Panc1 (cell line): ENCODE measurements around the gene TCF20.

Experiments used
- CTCF ChIP-seq: fragments of 450-650 bp; IDR thresholded peaks from 2 replicates; pipeline ENCODE4 v1.5.1; 2017; ENCODE audit warnings: mild to moderate bottlenecking
- POLR2AphosphoS5 ChIP-seq: IDR thresholded peaks from 2 replicates; pipeline ENCODE4 v1.6.1; 2012; ENCODE audit warnings: mild to moderate bottlenecking, low read depth, low read length, moderate library complexity
- REST ChIP-seq, 2 experiments: IDR thresholded peaks; 2 replicates each; pipeline ENCODE4 v1.6.1; 2011 to 2012; ENCODE audit warnings: low read depth in 2 of 2, control low read depth in 1 of 2, low read length in 1 of 2, mild to moderate bottlenecking in 1 of 2, moderate library complexity in 1 of 2; ENCODE audit not compliant: insufficient read depth in 1 of 2

DNA sequence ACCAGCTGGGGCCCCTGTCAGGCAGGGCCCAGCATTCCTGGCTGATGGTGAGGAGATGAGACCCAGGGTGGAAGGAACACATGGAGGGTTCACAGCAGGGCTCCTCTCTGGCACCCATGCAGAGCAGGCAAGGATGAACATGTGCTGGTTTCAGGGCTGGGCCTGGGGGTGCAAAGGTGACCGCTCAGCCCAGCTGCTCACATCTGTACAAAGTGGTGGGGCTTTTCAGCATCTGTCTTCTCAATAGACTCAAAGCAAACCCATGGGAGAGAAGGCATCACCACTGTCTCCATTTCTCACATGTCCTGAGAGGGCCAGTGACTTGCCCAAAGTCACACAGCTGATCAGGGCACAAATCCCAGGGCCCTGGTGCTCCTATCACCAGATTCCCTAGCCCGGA, 27.3 kb upstream of the TCF20 start:
- TF ChIP-seq CTCF (no peak), POLR2AphosphoS5 (no peak), REST (IDR thresholded peaks at IDR 0.05; ENCODE audit: insufficient read depth in 1 of 2, low read depth in 2 of 2, low read length in 1 of 2) (no peak)
